Measurements from ENCODE around the gene DCAF8.

- TF ChIP-seq CTCF (conservative IDR thresholded peaks at IDR 0.05) = no peak
- no peak for TF ChIP-seq ZFX (IDR thresholded peaks at IDR 0.05)
These were observed 95.3 kb downstream of the DCAF8 start for GRCh38 chr1:160167056-160167455.

Data from C4-2B (cell line).